NCI-H2196 treated with DMSO at 0.1 percent for 48 hours (cell line): ENCODE data around the gene KCNB1.

Experiments used
- DNase-seq: peaks from one replicate; lab custom pipeline; 2025; ENCODE audit not compliant: unreplicated experiment; lab: John Stamatoyannopoulos, UW

KCNB1 gene

DNA sequence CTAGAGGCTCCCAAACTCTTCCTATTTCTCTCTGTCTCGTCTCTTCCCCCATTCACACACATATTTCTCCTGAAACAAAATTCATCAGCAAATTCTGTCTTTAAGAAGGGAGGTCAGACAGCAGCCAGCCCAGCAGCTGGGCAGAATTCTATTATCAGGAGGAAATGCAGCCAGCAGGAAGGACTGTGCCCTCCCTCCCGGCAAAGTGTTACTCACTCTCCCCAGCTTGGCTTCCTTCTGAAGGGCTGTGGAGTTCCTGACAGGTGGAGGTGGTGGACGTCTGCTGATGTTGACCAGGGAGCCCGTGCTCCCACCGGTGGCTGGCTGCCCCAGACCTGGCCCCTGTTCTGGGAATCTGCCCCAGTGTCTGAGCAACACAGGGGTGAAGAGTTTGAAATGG lies 37.3 kb downstream of the KCNB1 start:
- no peak for DNase-seq

DNA sequence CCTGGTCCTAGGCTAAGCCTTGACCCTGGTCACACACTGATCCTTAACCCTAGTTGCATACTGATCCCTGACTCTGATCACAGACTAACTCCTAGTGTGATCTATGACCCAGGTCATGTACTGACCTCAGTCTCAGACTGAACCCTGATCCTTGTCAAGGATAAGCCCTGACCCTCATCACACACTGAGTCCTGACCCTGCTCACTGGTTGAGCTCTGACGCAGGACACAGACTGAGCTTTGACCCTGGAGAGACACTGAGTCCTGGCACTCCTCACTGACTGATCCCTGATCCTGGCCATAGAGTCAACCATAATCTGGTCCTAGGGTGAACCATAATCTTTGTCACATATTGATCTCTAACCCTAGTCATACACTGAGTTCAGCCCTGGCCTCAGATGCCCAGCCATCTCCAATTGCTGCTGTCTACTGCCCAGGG lies 37.9 kb downstream of the KCNB1 start:
- DNase-seq = no peak

DNA sequence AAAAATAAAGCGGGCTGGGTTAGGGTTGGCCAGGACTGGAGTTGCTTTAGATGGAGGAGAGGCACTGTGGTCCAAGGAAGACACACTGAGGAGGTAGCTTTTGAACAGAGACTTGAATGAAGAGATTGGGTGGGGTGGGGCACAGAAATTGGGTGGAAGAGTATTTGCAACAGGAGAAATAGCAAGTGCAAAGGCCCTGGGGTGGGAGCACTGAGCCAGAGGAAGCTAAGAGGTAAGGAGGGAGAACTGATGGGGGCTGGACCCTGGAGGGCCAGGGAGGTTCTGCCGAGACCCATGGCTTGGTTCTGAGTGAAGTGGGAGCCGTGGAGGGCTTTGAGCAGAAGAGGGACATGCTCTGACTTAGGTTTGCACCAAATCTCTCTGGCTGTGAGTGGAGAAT lies 45.4 kb downstream of the KCNB1 start:
- no peak for DNase-seq

DNA sequence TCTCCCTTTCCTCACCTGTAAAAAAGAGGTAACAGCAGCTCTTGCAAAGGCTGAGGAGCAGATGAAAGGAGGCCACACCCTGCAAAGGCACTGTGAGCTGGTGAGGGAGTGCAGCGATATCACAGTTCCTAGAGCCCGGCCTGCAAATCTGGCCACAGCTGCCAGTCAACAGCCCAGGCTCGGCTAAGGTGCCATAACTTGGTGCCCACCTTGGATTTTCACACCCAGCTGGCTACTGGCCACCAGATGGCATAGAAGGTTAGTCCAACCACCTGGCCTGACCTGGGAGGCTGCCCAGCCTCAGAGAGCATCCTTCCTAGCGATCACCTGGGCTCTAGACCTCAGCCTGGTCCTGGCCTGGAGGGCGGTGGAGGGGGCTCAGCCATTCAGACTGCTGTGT lies 46.8 kb downstream of the KCNB1 start:
- no peak for DNase-seq

DNA sequence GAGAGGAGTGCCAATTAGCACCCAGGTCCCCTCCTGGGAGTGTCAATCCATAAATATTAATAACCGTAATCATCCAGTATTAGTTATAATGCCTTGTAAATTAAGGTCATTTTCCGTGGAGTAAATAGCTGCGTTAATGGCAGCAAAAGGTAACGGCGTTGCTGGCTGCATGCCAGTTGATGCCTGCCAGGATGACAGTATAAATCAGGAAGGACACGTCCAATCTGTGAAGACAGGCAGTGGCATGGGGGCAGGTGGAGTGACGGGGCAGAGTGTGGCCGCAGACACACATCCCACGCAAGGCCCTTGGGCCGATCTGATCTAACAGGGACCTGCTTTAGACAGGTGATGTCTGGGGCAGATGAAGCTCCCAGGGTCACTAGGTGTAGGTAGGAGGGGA lies 49.1 kb downstream of the KCNB1 start:
- DNase-seq = no peak

DNA sequence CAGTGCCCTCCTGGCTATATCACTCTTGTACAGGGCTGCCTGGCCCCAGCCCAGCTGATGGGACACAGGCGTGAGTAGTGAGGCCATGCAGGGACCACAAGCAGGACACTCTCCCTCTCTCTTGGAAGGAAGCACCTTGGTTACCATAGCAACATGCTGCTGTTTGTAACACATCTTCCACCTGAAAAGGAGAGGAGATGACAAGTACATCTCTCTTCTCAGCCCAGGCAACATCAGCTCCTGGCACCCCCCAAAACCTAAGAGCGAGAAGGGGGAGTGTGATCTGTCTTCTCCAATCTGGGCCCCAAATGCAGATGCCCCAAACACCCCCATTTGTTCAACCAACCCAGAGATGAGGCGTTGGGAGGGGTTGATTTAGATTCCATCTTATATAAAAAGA lies 49.9 kb downstream of the KCNB1 start:
- no peak for DNase-seq

DNA sequence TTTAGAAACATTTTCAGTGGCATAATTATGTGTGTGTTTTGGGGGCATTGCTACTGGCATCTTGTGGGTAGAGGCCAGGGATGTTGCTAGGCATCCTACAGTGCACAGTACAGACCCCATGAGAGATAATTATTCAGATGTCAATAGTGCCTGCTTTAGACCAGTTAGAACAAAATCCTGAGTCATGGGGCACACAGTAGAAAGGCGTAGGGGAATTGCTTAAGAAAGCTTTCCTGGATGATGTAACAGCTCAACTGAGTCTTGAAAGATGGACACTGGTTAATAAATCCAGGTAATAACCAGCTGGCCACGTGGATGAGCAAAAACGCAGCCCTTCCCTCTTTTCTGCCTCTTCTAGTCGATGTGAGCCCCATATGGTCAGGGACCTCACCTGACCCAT lies 51.1 kb downstream of the KCNB1 start:
- DNase-seq = no peak

DNA sequence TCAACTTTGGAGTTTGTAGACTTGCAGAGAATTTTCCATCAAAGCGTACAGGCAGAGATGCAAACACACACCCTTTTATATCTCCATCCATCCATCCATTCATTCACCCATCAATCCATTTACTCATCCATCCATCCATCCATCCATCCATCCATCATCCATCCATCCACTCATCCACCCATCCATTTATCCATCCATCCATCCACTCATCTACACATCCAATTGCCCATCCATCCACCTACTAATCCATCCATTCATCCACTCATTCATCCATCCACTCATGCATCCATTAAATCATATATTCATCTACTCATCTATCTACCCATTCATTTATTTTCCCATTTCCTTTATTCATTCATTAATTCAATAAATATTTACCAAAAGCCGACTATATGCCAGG lies 52.1 kb downstream of the KCNB1 start:
- DNase-seq = no peak

DNA sequence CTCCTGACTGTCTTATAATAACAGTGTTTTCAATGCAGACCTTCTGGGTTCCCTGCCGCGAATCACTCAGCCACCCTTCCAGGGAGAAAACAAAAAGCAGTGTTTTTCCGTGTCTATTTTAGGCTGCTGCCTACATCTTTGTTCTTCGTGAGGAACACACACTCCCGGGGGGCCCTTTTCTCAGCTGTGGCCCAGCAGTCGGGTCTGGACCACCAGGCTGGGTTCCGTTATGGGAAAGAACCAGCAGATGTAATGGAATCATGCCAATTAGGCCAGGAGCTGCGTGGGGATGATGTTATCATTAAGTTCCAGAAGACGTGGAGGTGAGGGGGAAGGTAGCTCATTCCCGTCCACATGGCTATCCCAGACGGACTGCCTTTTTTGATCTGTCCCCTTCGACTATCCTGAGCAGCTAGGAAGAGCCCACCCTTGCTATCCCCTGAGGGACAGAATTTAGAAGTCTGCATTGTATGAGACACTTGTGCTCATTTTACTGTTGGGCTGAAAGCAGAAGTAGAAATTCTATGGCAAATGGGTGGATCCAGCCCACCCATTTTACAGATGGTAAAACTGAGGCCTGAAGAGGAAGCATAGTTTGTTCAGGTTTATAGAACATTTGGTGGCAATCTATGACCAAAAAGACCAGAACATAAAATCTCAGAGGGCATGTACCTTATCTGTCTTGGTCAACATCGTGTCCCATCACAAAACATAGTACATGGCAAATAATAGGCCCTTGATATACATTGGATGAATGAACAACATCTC lies 54.5 kb downstream of the KCNB1 start:
- DNase-seq = no peak

DNA sequence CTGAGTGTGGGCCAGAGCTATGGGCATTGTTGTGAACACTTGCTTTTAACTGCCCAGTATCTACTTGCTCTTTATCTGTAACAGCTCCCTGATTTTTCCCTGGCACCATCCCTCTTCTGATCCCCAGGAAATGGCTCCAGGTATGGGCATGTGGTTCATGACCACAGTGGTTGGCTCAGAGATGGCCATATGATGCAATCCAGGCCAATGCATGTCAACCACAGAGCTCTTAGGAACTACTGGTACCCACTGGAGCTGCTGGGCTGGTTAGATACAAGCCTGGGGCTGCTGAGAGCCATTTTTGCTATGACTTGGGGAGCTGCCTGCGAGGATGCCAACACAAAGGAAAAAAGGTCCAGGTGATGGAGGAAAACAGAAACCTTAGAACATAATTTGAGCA lies 55.6 kb downstream of the KCNB1 start:
- no peak for DNase-seq

DNA sequence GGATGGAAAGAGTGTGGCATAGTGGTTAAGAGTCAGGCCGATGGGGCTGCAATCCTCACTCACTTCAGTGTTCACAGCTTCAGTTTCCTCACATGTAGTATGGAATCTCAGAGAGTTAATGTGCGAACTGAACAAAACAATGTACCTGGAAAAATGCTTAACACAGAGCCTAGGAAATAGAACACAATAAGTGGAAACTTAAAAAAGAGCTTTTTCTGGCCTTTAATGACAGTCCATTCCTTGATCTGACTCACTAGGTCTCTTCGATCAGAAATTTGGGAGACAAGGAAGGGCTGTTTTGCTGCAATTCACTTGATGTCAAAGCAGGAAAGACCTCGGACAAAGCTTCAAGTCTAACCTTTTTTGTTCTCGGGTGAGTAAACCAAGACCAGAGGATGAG lies 56.1 kb downstream of the KCNB1 start:
- no peak for DNase-seq

DNA sequence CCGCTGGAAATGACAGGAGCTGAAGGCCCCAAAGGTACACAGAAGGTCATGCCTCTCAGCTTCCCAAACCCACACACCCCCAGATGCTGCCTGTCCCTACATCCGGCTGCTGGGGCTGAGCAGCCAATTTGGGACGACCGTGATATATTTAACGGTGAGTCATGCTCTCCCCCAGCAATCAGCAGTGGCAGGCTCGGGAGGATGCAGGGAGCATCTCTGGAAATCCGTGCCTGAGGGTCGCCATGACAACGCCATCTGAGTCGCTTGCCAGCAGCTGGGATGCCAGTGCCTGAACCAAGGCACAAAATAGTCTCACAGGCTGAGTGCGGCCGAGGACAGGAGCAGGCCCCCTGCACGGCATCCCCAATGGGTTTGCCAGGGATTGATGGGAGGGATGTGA lies 57.9 kb downstream of the KCNB1 start:
- no peak for DNase-seq

DNA sequence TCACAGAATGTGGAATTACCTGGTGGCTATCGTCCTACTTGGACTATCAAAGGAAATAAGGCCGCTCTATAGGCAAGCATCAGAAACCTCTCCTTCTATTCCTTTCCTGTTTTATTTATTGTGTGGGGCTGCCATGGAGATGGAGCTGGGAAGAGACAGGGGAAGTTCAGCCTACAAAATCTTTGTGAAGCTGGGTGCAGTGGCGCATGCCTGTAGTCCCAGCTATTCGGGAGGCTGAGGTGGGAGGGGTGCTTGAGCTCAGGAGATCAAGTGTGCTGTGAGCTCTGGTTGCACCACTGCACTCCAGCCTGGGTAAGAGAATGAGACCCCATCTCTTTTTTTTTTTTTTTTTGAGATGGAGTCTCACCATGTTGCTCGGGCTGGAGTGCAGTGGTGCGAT lies 60.3 kb downstream of the KCNB1 start:
- no peak for DNase-seq

DNA sequence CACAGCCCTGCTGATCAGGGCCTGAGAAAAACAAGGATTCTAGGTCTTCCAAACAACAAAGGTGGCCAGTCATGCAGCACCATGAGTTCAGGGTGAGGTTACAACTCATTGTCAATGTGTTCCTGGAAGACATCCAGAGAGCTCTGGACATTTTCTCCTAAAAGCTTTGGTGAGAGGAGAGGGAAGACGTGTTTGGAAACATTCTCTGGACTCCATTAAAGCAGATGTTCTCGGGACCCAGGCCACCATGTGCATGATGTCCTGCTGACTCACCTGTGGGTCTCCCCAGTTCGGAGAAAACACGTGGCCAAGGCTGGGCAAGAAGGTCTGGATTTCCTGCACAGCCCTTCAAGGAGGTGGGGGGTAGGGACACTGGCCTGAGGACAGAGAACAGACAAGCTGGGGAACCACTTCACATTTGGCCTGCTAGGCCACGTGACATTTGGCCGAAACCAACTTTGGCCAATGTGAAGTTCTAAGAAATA lies 61.6 kb downstream of the KCNB1 start:
- no peak for DNase-seq

DNA sequence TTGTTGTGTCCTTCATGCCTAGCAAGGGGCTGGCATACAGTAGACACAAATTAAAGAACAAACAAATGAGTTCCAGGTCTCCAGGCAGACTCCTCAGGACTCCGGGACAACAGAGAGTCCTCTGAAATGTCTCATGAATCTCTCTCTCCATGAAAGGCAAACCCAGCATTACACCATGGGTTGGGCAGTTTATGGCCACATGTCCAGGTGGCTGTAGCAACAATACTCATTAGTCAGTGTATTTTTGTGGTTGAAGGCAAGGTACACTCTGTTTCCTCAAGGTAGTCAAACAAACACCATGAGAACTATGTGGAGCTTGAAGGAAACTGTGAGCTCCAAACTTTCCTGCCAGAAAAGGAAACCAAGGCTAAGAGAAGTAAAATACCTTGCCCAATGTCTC lies 62.2 kb downstream of the KCNB1 start:
- no peak for DNase-seq

DNA sequence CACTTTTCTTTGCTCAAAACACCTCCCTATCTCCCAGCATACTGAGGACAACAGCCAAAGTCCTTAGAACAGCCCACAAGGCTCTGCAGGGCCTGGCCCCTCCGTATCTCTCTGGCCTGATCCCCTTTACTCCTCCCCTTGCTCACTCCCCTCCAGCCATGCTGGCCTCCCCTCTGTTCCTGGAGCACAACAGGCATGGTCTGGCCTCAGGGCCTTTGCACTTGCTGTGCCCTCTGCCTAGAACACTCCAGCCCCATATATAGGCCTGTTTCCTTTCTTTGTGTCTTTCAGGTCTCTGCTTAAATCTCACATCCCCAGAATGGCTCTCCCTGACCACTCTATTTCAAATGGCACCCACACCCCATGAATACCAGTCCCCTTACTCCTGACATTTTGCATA lies 62.7 kb downstream of the KCNB1 start:
- no peak for DNase-seq

DNA sequence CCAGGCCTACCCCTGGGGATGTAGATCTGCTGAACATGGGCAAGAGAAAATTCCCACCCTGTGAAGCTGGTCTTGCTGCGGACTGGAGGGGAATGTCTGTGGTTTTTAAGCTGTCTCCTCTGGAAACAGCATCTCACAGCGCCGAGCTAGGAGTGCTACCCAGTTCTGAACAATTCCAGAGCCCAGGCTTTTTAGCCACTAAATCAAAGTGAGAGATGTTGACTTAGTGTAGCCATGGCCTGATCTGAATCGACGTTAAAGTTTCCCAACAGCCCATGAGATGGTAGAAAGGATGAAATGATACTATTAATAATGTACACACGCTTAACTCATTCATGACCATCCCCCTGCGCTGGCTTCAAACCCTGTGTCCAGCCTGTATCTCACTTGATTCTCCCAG lies 63.7 kb downstream of the KCNB1 start:
- no peak for DNase-seq

DNA sequence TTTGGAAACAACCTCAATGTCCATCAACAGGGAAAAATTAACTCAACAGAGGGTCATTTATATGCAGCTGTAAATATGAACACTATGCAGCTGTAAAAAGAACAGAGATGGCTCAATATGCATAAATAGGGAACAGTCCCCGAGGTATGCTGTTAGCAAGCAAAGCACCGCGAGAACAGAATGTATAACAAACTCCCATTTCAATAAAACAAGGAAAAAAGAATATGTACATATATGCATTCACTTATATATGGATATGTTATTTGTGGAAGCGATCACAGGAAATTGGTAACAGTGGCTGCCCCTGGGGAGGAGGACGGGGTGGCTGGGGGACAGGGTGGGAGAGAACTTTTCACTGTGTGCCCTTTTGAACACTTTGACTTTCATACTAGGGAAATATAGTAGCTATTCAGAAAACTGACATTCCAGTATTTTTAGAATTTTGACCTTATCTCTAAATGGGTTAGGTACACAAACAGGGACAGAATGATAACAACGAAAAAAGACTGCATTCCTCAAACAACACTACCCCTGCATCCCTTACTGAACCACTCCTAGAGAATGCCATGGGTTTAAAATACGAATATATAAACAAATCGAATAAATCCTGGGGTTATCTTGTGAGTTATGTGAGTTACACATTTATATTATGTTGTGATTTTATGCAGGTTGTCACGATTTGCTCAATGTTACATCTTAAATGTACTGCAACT lies 64.5 kb downstream of the KCNB1 start:
- DNase-seq = no peak

DNA sequence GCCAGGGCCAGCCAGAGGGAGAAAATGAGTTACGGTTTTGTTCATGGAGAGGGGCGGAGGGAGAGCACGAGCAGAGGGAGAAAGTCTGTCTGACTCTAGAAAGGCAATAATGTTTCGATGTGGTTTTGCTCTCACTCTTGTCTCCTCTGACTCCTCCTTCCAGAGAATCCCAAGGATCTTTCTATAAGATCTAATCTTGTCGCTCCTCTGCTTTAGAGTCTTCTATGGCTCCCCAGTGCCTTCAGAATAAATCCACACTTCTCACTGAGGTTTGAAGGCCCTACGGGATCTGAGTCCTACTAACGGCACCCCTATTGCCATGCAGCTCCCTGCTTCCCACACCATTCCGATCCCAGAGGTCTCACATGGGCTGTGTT lies 66.8 kb downstream of the KCNB1 start:
- DNase-seq = no peak

DNA sequence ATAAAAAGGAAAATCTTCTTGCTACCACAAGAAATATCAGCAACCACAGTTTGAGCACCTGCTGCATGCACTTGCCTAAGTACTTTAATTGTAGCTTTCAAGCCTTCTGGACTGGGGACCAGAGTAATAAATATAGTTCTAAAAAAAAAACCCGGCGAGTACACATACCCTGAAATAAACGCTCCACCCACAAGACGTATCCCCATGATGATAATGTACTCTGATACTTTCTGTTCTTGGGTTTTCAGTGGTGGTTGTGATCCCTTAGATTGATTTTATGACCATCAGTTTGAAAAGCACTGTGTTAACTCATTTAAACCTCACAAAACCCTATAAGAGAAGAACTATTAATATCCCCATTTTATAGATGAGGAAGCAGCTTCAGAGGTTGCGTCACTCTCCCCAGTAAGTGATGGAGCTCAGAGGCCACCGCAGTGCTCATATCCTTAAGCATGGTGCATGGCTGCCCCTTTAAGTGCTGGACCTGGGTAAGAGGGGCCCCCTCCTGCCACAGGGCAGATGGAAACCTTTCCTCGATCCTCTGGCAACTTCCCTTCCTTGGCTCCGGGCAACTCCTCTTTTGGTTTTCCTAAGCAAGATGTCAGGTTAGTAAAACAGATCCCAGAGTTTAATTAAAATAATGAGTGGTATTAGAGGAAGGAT lies 67.3 kb downstream of the KCNB1 start:
- DNase-seq = no peak

DNA sequence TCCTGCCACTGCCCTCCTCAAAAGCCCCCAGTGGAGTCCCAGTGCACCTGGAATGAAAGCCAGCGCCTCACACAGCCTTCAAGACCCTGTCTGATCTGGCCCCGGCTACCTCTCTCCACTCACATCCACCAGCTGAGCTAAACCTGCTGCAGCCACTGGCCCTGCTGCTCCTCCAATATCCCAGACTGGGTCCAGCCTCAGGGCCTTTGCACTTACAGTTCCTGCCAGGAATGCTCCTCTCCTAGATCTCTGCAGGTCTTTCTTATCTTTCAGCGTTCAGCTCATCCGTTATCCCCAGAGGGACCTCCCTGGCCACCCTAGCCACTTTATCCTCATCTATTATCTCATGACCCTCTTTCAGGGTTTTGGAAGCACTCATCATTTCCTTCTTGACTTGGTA lies 68.8 kb downstream of the KCNB1 start:
- no peak for DNase-seq

DNA sequence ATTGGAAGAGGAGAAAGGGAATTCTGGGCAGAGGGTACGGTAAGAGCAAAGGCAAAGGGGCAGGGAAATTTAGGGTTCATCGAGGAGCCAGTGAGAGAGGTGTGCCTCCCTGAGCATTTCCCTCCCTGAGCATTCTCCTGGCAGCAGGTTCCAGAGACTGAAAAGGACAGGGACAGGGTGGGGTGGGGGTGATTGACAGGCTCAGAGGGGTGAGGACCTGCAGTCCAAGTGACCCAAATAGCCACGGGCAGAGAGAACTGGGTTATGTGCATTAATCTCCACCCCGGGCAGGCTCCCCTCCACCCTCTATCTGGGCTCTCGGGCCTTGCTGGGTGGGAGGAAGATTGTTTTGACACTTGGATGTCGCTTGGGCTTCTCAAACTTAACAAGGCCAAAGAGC lies 69.5 kb downstream of the KCNB1 start:
- no peak for DNase-seq
